Fibroblast of gingiva (primary cell): ENCODE data around the gene KLF18.
A peak's percentile ranks its signal among the peaks of the same experiment; 100 is the strongest.
"Not testable (repeated sequence)": the region's sequence is repeated elsewhere in the genome, so short reads cannot be mapped to it uniquely, and the experiment has no call there.

Source experiments
- DNase-seq: peaks from one replicate; pipeline ENCODE4 v3.0.0-alpha.2; 2011; ENCODE audit warnings: low read depth

KLF18 gene

GRCh38 chr1:44141531-44141930 is at the start of gene KLF18:
Gene KLF18 (minus strand): TSS chr1:44141631. CDS start chr1:44141631, 0 bp downstream.
- DNase-seq = no peak

GRCh38 chr1:44174630-44175029 is 33.2 kb upstream of the KLF18 start:
- DNase-seq = no peak

GRCh38 chr1:44170281-44170823 is 28.9 kb upstream of the KLF18 start:
- DNase-seq = peak; percentile 31

- DNase-seq = no peak
These were observed 27.2 kb upstream of the KLF18 start for GRCh38 chr1:44168520-44169098.

GRCh38 chr1:44161546-44161945 is 20.1 kb upstream of the KLF18 start:
- DNase-seq = no peak

GRCh38 chr1:44158871-44159270 is 17.4 kb upstream of the KLF18 start:
- no peak for DNase-seq

GRCh38 chr1:44157903-44158302 is 16.5 kb upstream of the KLF18 start:
- no peak for DNase-seq

GRCh38 chr1:44154049-44154448 is 12.6 kb upstream of the KLF18 start:
- no peak for DNase-seq

- DNase-seq = no peak
These were observed 11.3 kb upstream of the KLF18 start for GRCh38 chr1:44152692-44153091.

GRCh38 chr1:44151808-44152207 is 10.4 kb upstream of the KLF18 start:
- no peak for DNase-seq

- no peak for DNase-seq
These were observed 9.9 kb upstream of the KLF18 start for GRCh38 chr1:44151332-44151731.

GRCh38 chr1:44147582-44147981 is 6.2 kb upstream of the KLF18 start:
- DNase-seq = no peak

- no peak for DNase-seq
These were observed 5.3 kb upstream of the KLF18 start for GRCh38 chr1:44146536-44147361.

GRCh38 chr1:44144962-44145756 is 3.7 kb upstream of the KLF18 start:
- DNase-seq = no peak

- DNase-seq = not testable (repeated sequence)
These were observed 1.9 kb downstream of the KLF18 start for GRCh38 chr1:44139565-44139964.

GRCh38 chr1:44138239-44138638 is 3.2 kb downstream of the KLF18 start:
- no peak for DNase-seq

- no peak for DNase-seq
These were observed 5.5 kb downstream of the KLF18 start for GRCh38 chr1:44135886-44136285.

- DNase-seq = no peak
These were observed 7.1 kb downstream of the KLF18 start for GRCh38 chr1:44134071-44134920.

GRCh38 chr1:44131411-44131810 is 10.0 kb downstream of the KLF18 start:
- DNase-seq = no peak

- no peak for DNase-seq
These were observed 11.6 kb downstream of the KLF18 start for GRCh38 chr1:44129616-44130500.
